Keratinocyte (primary cell): ENCODE results near the gene DCDC1. TPM values are rescaled to one million over a fixed set of nuclear protein-coding genes. Genes with fewer than 3 reads are reported as not detected.

Experiments used
- DNase-seq: peaks from one replicate; pipeline ENCODE4 v3.0.0-alpha.2; 2011; ENCODE audit warnings: low read depth, missing footprints, low spot score
- FAIRE-seq: peaks from 2 replicates; lab custom pipeline; 2011; peaks lifted over from hg19 to GRCh38; lab: Jason Lieb, UNC
- H2AFZ ChIP-seq: 2 replicates; pipeline ENCODE4 v1.6.0; 2012; ENCODE audit warnings: low read length, control low read depth, inconsistent platforms; ENCODE audit not compliant: control insufficient read depth
- H3K27ac ChIP-seq: 2 replicates; pipeline ENCODE4 v1.5.1; 2011; ENCODE audit warnings: low read length; ENCODE audit not compliant: control insufficient read depth, insufficient read depth
- H3K27me3 ChIP-seq: 3 replicates; pipeline ENCODE4 v1.6.0; 2011; ENCODE audit warnings: low read length; ENCODE audit not compliant: control insufficient read depth, insufficient read depth; ENCODE audit errors: extremely low read depth
- H3K36me3 ChIP-seq, 2 experiments: 2 replicates in 1 of 2; 3 replicates in 1 of 2; pipeline ENCODE4 v1.5.1; 2011; ENCODE audit warnings: low read length in 2 of 2, mild to moderate bottlenecking in 1 of 2; ENCODE audit not compliant: control insufficient read depth in 2 of 2, insufficient read depth in 2 of 2; ENCODE audit errors: extremely low read depth in 1 of 2
- H3K4me1 ChIP-seq: 3 replicates; pipeline ENCODE4 v1.5.1; 2011; ENCODE audit warnings: low read length; ENCODE audit not compliant: control insufficient read depth, insufficient read depth; ENCODE audit errors: extremely low read depth
- H3K4me2 ChIP-seq: 3 replicates; pipeline ENCODE4 v1.6.0; 2011; ENCODE audit warnings: low read depth, low read length; ENCODE audit not compliant: control insufficient read depth, insufficient read depth; ENCODE audit errors: extremely low read depth
- H3K4me3 ChIP-seq, 3 experiments: fragments of 200-600 bp in 1 of 3; sonication (generic) in 1 of 3; 2 replicates in 2 of 3; 3 replicates in 1 of 3; pipeline ENCODE4 v1.5.1; 2011 to 2016; ENCODE audit warnings: low read length in 3 of 3, mild to moderate bottlenecking in 3 of 3, control low read depth in 2 of 3, inconsistent platforms in 1 of 3, low read depth in 1 of 3, mixed read lengths in 1 of 3, mixed run types in 1 of 3, moderate library complexity in 1 of 3; ENCODE audit not compliant: control insufficient read depth in 2 of 3, insufficient read depth in 2 of 3; ENCODE audit errors: extremely low read depth in 1 of 3
- H3K79me2 ChIP-seq: 2 replicates; pipeline ENCODE4 v1.6.0; 2012; ENCODE audit warnings: low read length; ENCODE audit not compliant: control insufficient read depth, insufficient read depth
- H3K9ac ChIP-seq: 3 replicates; pipeline ENCODE4 v1.6.0; 2011; ENCODE audit warnings: low read length; ENCODE audit not compliant: control insufficient read depth, insufficient read depth; ENCODE audit errors: extremely low read depth
- H3K9me1 ChIP-seq: 3 replicates; pipeline ENCODE4 v1.6.0; 2011; ENCODE audit warnings: low read length; ENCODE audit not compliant: control insufficient read depth, insufficient read depth; ENCODE audit errors: extremely low read depth
- H3K9me3 ChIP-seq: 2 replicates; pipeline ENCODE4 v1.5.1; 2012; ENCODE audit warnings: low read depth, low read length; ENCODE audit not compliant: control insufficient read depth
- H4K20me1 ChIP-seq: 3 replicates; pipeline ENCODE4 v1.6.0; 2011; ENCODE audit warnings: low read length; ENCODE audit not compliant: control insufficient read depth, insufficient read depth; ENCODE audit errors: extremely low read depth
- CTCF ChIP-seq, 3 experiments: IDR thresholded peaks in 1 of 3; conservative IDR thresholded peaks in 1 of 3; optimal IDR thresholded peaks in 1 of 3; 2 replicates in 2 of 3; 3 replicates in 1 of 3; pipeline versions ENCODE3 to v1.5.1; 2011; ENCODE audit warnings: low read length in 3 of 3, mild to moderate bottlenecking in 3 of 3, moderate library complexity in 2 of 3, control low read depth in 1 of 3, inconsistent platforms in 1 of 3; ENCODE audit not compliant: insufficient read depth in 2 of 3; ENCODE audit errors: extremely low read depth in 1 of 3
- EZH2 ChIP-seq: IDR thresholded peaks from one replicate; pipeline ENCODE4 v1.6.1; 2012; ENCODE audit warnings: inconsistent platforms, mild to moderate bottlenecking, low read length, moderate library complexity
- dilution Hi-C: fragments of 300-500 bp; cut with MboI; formaldehyde crosslinking; loops from one replicate; pipeline ENCODE4 v1.7.0; 2020; ENCODE audit warnings: low sequenced_read_pairs; ENCODE audit not compliant: extremely low pct_ligation_motif_present
- polyA plus RNA-seq, 5 experiments: library from polyadenylated mRNA; depleted of rRNA in 3 of 5; stranded (reverse) in 3 of 5; stranded (forward) in 1 of 5; unstranded in 1 of 5; fragments of >200 nt; gene quantifications; 1 replicate in 1 of 5; 2 replicates in 3 of 5; 3 replicates in 1 of 5; pipeline versions ENCODE4 v1.2.1 to v1.2.3, GENCODE V29; 2011 to 2012; ENCODE audit warnings: missing spikeins in 2 of 5, low read depth in 1 of 5, low replicate concordance in 1 of 5

The DCDC1 gene
- polyA plus RNA-seq, 1 donor (not counting 4 experiments of a cell fraction or from before 2014, with no cell fraction given) = 0.08 TPM

GRCh38 chr11:31375879-31376278 is 6.3 kb upstream of the DCDC1 start:
- Histone ChIP-seq H3K9me3 (no peaks in the 10 kb centered on the region), H3K9ac (no peak overlapping the region), H4K20me1 (no peaks in the 10 kb centered on the region), H3K27me3 (no peaks in the 10 kb centered on the region), H3K79me2 (peaks cover 7% of the 10 kb centered on the region), H3K4me1 (no peaks in the 10 kb centered on the region), H2AFZ (no peak overlapping the region), H3K9me1 (no peaks in the 10 kb centered on the region), H3K27ac (no peak overlapping the region), H3K36me3 (no peaks in the 10 kb centered on the region), H3K4me2 (no peak overlapping the region), H3K4me3 (no peak overlapping the region)
- DNase-seq (no peak), FAIRE-seq (no peak)
- dilution Hi-C loops = no loop called here
- no peak for TF ChIP-seq EZH2
- TF ChIP-seq CTCF (optimal IDR thresholded peaks at IDR 0.05 in 1 of 3, IDR thresholded peaks at IDR 0.05 in 1 of 3, conservative IDR thresholded peaks at IDR 0.05 in 1 of 3; ENCODE audit: extremely low read depth in 1 of 3, insufficient read depth in 2 of 3, low read length in 3 of 3) = no peak

- Histone ChIP-seq H3K27ac (no peak overlapping the region), H3K79me2 (peaks cover 13% of the 10 kb centered on the region), H2AFZ (no peak overlapping the region), H3K4me3 (no peak overlapping the region), H3K4me1 (peaks cover 11% of the 10 kb centered on the region), H3K9me1 (no peaks in the 10 kb centered on the region), H3K36me3 (no peaks in the 10 kb centered on the region), H3K27me3 (no peaks in the 10 kb centered on the region), H3K9me3 (no peaks in the 10 kb centered on the region), H3K4me2 (no peak overlapping the region), H4K20me1 (no peaks in the 10 kb centered on the region), H3K9ac (no peak overlapping the region)
- dilution Hi-C loops = no loop called here
- TF ChIP-seq CTCF (optimal IDR thresholded peaks at IDR 0.05 in 1 of 3, IDR thresholded peaks at IDR 0.05 in 1 of 3, conservative IDR thresholded peaks at IDR 0.05 in 1 of 3; ENCODE audit: extremely low read depth in 1 of 3, insufficient read depth in 2 of 3, low read length in 3 of 3) = no peak
- no peak for TF ChIP-seq EZH2
- FAIRE-seq = no peak
- no peak for DNase-seq
Observed at GRCh38 chr11:31366795-31367194, 2.7 kb downstream of the DCDC1 start.
